Stimulated activated CD8-positive, alpha-beta memory T cell treated with anti-CD3 and anti-CD28 coated beads, Interleukin-7, amount 100 ng/mL, for 1 hour (primary cell): ENCODE results near the gene BRD9.

Experiments
- DNase-seq, 2 donors: peaks; one replicate each; pipeline ENCODE4 v3.0.0-alpha.2; 2020; ENCODE audit warnings: low read depth in 2 of 2

Gene BRD9

DNA sequence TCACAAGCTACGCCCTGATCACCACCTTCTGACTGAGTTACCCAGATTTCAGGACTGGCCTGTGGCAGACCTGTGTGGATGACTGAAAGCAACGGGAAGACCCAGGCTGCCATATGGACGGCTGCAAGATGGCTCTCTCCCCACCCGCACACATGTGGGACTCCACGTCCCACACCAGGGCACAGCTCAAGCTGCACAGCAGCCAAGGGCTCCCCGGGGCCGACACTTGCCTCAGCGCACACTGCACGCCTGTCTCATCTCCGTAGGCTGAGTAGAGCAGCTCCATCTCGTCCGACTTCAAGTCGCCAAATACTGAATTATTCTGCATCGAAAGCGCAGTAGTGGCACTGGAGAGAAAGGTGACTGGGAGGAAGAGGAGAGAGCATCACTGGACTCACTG, 14.5 kb downstream of the BRD9 start:
- DNase-seq: no peak

DNA sequence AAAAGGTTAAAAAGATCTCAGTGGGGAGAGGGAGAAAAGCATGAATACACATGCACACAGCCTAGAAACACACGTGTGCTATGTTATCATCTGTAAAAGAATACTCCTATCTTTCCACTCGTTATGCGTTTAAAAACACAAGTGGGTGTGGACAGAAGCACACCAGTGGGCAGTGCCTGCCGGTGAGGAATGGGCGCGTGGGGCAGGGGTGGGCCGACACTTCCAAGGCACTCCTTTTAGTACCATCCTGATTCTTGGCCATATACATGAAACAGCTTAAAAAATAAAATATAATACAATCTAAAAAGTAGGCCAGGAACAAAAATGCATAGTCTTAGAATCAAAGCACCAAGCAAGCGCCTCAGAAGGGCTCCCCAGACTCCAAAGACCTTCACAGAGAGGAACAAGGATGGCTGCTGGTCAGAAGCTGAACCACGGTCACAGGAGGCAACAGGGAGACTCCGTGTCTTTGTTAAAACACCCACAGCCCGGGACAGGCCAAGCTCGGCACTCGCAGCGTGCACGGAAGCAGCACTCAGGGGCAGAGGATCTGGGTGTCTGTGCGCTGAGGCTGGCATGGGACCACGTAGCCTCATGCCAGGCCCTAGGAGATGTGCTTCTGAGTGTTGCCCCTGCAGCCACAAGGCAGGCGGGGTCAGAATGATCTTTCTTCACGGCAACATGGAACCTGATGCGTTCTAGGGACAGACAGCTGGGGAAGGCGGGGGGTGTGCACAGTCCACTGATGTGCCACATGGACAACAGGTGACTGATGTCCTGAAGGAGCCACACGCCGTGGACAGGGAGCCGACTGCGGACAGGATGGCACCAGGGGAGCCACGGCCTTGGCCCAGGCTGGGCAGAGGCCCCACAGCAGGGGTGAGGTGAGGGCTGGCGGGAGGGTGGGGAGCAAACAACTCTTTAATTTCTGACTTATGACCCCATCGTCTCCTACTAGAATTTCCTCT, 15.9 kb downstream of the BRD9 start:
- no peak for DNase-seq

DNA sequence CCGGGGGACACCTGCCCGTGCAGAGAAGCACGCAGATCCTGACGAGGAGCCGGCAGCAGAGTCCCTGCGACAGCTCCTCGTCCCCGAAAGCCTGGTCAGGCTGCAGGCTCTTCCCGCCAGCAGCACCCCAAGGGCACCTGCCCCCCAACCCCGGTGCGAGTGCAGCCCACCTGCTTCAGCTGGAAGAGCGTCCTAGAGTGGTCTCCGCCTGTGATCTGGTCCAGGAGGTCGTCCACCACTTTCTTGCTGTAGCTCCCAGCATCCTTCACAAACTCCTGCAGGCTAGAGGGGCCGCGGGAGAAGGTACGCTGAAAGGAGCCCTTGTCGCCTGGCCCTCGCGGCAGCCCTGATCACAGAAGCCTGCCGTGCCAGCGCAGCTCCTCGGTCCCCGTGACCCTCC, 16.7 kb downstream of the BRD9 start:
- no peak for DNase-seq

DNA sequence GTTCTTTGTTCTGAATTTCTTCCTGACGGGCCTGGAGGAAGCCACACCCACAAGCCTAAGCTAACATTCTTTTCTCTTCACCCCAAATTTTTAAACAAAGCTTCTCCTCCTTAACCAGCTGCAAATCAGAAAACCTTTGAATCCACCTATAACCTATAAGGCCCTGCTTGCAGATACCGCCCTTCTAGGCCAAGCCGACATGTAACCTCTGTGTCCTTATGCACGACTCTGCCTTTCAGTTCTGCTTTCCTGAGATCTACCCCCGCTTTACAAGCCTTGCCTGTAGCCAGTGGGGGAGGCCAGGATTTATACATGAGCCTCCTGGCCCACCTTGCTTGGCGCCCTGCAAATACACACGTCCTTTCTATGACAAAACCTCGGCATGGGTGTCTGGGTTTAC, 19.3 kb downstream of the BRD9 start:
- no peak for DNase-seq

DNA sequence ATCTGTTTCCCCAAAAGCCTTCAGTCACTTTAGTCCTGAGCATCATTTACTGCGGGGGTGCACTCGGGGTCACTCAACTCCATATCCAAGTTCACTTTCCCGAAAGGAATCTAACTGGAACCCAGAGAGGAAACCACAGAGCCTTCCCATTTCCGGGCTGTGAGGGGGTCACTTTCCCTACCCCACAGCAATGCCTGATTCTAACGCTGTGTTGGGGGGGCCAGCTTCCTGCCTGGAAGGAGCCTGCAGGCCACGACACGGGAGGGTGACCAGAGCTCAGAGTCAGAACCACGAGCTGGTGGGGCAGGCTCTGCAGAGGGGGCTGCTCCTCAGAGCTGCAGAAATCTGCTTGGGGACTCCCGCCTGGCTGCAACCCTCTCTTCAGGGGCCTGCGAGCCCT, 20.3 kb downstream of the BRD9 start:
- DNase-seq: no peak

DNA sequence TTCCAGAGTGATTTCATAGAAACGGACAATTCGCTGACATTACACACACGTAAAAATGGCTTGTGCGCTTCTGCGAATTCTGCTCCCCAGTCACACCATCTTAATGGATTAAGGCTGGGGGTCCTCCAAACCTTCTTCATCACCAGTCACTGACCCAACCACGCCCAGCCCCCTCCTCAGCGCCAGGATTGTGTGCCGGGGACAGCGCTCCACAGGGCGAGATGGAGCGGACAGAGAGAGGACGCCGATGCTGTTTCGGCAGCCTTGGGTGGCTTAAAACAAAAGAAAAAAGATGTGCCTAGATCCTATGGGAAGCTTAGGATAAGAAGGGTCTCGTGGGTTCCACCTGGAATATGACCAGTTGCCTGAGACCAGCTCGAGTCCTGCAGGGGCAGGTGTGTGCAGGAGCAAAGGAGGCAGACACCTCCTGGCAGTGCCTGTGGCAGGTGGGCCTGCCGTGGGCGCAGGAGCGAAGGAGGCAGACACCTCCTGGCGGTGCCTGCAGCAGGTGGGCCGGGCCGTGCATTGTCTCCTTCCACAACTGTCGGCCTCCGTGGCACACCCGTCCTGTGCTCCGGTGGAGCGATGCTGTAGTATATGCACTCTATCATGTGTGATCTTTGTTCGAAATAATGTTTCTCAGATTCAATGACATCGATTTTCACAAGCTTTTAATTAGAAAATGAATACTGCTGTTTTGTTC, 20.9 kb downstream of the BRD9 start:
- DNase-seq: no peak

DNA sequence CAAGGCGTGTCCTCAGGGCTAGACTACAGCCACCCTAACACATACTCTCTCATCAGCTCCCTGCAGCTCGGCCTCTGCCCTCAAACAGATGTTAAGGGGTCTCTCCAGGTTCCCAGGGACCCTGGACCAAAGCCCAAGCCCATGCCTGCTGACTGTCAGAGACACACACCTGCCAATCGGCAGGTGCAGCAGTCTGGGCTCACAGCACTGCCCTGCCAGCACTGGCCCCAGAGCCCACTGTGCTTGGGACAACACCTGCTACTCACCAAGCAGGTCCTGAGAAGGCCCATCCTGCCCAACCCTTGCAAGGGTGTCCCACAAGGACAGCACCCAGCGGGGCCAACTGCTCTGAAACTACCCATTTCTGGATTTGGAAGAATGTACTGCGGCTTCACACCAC, 21.6 kb downstream of the BRD9 start:
- DNase-seq: no peak

DNA sequence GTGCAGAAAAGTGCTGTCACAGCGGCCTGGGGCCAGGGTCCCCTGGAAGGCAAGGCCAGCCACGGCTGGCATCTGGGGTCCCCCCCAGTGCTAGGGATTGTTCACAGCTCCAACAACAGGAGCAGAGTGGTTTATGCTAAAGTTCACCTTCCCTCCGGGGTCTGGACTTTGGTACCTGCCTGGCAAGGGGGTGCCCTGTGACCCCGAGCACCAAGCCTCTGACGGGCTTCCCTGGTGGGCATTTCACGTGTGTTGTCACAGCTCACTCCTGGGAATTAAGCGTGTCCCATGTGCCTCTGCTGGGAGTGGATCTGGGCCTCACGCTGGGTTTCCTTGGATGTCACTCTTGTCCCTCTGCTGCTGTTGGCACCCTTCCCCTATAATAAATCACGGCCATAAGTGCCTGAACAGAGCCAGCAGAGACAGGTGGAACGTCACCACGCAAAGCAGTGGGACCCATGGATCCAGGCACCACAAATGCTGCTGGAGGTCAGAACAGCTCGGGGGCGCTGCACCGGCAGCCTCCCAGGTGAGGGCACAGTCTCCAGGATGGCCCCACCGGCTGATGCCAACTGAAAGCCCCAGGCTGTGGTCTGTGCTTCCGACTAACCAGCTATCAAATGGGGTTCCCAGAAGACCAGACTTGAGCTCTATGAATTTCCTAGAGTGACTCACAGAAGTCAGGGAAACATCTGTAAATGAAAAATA, 24.0 kb downstream of the BRD9 start:
- DNase-seq: no peak

DNA sequence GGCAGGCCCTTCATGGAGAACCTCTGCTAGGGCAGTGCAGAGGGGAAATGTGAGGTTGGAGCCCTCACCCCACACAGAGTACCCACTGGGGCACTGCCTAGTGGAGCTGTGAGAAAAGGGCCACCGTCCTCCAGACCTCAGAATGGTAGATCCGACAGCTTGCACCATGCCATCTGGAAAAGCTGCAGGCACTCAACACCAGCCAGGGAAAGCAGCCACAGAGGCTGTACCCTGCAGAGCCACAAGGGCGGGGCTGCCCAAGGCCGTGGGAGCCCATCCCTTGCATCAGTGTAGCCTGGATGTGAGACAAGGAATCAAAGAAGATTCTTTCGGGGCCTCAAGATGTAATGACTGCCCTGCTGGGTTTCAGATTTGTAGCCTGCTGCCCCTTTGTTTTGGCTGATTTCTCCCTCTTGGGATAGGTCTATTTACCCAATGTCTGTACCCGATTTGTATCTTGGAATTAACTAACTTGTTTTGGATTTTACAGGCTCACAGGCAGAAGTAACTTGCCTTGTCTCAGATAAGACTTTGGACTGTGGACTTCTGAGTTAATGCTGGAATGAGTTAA, 25.2 kb downstream of the BRD9 start:
- no peak for DNase-seq

DNA sequence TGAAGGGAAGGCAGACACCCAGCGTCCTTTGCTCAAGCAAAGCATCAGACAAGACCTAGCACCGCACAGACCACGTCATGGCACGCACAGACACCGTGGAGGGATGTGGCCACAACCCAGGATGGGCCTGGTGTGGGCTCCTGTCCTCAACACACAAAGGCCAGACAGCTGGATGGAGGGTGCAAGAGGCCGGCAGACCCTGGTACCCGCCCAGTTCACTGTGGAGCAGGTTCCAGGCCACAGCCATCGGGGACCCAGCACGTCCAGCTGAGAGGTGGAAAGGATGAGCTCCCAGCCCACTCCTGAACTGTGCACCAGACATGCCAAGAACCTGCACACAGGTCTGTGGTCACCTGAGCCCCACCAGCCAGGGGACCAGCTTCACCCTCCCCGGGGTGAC, 26.8 kb downstream of the BRD9 start:
- no peak for DNase-seq

DNA sequence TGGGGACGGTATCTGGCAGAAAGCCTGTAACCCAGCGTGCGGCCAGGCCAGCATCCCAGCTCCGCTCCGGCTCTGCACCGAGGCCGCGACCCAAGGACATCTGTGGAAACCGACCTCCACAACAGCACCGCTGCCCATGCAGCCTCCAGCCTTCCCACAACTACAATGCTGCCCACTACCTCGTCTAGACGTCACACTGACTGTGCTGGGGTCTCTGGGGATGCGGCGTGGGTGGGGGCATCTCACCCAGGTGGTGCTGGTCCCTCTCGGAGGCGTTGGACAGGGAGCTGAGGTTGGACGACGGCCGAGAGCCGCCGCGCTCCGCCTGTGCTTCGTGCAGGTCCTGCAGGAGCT, 27.5 kb downstream of the BRD9 start:
- no peak for DNase-seq

DNA sequence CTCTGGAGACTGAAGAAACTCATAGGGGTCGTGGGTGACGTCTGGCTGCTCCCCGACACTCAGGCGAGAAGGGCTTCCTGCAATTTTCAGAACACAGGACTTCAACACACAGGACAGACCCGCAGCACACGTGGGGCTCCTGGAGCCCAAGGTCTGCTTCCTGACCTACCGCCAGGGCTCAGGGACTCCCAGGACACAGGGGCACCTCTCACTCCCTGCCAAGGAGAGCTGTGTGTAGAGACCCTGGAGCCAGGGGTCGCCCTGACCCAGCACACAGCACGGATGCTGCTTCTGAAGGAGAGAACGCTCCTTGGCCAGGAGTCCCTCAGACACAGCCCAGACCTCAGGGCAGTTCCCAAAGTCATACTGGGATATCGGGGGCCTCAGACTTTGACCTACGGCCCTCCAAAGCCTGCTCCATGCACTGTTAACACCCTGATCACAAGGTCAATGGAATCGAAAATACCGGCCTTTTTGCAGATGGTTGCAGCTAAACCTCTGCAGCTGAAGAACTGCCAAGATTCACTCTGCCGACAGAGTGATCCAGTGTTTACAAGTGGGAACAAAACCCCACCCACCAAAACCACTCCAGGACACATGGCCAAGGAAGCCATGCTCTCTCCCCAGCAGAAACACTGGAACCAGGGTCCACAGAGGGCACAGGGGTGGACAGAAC, 28.0 kb downstream of the BRD9 start:
- no peak for DNase-seq

DNA sequence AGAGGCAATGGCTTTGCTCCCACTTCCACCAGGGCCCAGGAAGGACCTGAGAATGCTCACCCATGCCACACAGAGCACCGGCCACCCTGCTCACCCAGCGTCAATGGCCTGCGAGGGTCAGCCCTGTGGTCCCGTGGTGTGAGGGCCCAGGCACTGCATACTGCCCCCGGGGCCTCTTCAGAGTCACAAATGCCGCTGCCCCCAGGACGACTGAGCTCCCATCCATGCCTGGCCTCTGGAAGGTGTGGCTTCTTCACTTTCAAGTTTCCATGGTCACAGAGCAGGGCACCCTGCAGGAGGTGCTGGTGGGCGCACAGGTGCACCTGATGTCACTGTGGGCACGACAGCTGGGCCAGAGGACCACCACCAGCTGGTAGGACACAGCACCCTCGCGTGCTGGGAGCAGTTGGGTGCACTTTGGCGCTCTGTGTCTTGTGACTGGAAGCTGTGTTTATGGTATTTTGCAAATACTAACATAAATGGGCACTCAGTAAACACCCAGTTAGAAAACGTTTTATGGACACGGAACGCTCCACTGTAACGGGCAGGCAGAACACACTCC, 29.3 kb downstream of the BRD9 start:
- no peak for DNase-seq

DNA sequence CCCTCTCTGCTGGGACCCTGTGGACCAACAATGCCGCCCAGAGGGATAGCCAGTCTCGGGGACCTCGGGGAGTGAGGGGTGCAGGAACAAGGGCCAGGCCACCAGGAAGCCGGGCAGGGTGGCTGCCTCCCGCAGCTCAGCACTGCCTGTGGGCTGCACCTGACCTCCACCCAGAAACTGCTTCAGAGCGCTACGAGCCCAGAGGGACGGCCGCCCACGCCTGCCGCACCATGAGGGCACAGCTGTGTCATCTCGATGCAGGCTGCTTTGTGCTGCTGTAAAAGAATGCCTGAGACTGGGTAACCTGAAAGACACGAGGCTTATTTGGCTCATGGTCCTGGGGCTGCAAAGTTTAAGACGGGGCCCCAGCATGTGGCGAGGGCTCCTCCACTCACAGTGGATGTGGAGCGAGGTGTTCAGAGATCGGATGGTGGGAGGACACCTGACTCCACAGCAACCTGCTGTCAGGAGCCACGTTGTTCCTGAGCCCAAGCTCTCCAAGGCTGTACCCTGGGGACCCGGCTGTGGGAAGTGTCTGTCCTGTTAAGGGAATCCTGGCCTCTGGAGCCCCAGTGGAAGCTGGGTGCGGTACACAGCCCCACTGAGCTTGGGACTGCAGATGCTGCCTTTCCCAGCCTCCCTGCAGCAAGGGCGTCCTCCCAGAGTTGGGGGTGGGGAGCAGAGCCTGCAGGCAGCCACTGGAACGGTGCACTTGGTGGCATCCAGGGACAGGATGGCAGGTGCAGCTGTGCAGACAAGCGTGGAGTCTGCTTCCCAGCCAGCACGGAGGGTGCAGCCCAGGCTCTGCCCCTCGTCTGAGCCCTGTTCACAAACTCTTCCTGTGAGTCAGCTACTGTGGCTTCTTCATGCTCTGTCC, 30.0 kb downstream of the BRD9 start:
- DNase-seq: no peak

DNA sequence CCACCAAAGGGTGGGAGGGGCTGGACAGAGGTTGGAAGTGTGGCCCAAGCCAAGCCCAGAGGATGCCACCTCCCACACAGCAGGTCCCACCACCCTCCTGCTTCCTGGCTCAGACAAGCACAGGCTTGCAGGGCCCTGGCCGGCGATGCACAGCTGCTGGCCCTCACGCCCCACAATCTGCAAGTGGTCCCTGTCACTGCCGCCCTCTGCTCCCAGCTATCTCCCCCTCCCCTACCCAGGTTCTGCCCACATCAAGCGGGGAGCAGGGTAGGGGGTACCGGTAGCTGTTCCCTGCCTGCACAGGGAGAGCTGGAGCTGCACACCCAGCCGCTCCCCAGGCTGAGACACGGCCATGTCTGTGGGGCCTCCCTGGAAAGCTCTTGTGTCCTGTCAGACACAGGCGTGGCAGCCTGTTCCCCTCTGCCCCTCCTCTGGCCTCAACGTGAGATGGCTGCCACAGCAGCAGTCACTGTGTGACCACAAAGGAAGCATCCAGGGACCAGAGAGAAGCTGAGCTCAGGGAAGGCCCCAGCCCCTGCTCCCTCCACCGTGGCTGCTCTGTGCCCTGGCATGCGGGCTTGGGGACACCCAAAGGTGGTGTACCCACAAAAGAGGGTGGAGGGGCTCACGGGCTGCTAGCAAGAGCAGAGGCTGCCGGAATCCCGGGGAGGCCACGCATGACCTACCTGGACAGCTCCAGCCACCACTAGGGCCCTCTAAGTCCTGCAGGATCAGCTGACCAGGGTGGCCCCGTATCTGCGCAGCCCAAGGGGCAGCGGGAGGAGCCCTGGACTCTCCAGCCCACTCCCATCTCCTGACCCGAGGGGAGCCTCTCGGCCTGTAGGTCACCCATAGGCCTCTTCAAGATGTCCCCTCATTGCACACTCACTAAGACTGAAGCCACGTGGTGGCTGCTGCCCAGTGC, 30.9 kb downstream of the BRD9 start:
- no peak for DNase-seq

DNA sequence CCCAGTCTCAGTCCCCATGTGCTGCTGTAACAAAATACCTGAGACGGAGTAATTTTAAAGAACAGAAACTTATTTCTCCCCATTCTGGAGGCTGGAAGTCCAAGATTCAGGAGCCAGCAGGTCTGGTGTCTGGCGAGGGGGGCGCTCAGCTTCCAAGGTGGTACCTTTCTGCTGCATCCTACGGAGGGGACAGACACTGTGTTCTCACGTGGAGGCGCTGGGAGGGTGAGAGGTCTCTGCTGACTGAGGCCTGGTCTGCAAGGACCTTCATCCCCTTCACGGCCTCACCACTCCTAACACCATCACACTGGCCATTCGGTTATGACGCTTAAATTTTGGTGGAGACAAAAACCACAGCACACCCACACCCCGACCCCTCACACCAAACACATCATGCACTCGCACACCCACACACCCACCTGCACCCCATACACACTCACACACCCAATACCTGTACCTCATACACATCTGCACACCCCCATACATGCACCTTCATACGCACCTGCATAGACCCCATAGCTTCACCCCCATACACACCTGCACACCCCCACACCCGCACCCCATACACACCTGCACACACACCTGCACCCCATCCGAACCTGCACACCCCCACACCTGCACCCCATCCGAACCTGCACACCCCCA, 32.0 kb downstream of the BRD9 start:
- no peak for DNase-seq

DNA sequence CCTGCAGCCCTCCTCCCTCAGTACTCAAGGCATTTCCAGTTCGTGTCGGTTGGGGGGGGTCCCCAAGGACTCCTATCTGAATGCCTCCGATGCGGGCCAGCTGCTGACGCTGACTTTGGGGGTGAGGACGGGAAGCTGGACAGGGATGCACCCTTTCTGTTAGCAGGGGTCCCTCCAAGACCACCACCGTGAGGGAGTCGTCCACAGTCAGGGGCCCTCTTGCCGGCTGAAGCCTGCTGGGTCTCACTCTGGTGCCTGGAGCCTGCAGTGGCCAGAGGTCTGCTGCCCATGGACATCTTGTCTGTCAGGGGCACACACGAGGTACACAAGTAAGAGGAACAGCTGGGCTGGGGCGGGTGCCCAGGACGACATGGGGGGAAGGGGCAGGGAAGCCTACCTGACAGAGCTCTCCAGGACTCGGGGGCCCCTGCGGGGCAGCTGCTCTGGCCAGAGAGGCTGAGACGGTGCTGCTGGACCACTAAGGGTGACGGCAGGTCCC, 32.8 kb downstream of the BRD9 start:
- DNase-seq: no peak

DNA sequence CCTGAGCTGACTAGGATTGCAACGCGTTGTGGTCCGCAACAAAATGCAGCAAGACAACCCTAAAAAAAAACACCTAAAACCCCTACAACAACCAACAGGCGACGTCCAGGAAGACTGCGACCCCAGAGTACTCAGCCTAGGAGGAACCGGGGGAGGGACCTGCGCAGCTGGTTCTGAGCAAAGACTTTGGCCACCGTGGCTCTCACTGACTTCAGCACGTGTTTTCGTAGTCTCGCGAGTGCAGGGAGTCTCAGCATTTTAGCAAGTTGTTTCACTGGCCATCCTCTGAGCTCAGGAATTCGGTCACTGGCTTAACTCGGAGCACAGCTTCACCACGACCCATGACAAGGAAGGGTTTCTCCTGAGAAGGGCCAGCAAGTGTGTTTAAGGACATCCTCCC, 33.2 kb downstream of the BRD9 start:
- DNase-seq: no peak

DNA sequence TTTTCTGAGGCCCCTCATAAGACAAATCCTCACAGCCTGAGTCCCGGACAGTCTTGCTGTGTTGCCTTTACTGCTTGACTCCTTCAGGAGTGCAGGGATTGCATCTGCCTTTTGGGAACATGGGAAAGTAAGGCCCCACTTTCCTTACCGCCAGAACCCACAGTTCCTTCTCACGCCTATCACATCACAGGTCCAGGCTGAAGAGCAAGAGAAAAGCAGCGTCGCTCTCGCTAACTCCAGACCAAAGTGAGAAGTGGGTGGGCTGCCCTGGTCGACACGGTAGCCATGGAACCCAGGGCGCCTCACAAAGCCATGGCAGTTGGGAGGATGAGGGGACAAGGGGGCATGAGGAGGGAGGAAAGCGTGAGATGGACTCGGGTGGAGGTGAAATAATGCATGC, 33.9 kb downstream of the BRD9 start:
- no peak for DNase-seq
